ENCODE results near the gene RNF166. TPM values are rescaled to one million over a fixed set of nuclear protein-coding genes. Genes with fewer than 3 reads are reported as not detected.
A peak's percentile ranks its signal among the peaks of the same experiment; 100 is the strongest.

RNF166 gene
- polyA plus RNA-seq, 1 experiment: 6.8 TPM

DNA sequence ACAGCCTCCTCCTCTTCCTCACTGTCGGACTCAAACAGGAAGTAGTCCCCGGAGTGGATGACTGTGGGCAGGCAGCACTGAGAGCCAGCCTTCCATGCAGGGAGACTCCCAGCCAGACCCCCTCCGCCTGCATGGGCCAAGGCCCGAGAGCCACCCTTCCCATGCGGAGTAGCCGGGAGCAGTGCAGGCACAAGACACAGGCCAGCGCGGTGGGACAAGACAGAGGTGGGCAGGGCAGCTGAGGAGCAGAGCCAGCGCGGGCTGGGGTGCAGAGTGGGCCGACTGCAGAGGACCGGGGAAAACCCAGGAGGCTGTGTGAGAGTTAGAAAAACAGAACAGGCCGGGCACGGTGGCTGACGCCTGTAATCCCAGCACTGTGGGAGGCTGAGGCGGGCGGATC, 17.7 kb upstream of the RNF166 start:
- H3K4me3 ChIP-seq (ENCODE audit: low read depth, low read length): no peak overlapping the region
- POLR2A ChIA-PET: no interaction called here
- TF ChIP-seq, protein P1, sequence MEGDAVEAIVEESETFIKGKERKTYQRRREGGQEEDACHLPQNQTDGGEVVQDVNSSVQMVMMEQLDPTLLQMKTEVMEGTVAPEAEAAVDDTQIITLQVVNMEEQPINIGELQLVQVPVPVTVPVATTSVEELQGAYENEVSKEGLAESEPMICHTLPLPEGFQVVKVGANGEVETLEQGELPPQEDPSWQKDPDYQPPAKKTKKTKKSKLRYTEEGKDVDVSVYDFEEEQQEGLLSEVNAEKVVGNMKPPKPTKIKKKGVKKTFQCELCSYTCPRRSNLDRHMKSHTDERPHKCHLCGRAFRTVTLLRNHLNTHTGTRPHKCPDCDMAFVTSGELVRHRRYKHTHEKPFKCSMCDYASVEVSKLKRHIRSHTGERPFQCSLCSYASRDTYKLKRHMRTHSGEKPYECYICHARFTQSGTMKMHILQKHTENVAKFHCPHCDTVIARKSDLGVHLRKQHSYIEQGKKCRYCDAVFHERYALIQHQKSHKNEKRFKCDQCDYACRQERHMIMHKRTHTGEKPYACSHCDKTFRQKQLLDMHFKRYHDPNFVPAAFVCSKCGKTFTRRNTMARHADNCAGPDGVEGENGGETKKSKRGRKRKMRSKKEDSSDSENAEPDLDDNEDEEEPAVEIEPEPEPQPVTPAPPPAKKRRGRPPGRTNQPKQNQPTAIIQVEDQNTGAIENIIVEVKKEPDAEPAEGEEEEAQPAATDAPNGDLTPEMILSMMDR (IDR thresholded peaks at IDR 0.05; ENCODE audit: low read depth, low read length): no peak
- H3K27ac ChIP-seq (ENCODE audit: low read depth, low read length): peak overlapping the region; percentile 11
- H3K9me3 ChIP-seq (ENCODE audit: control insufficient read depth, insufficient read depth, low read length): no peaks in the 10 kb centered on the region; the same call in 1 of the 2 replicates
- DNase-seq (ENCODE audit: low read depth, low spot score): no peak
- CTCF ChIA-PET: no interaction called here
- no peaks in the 10 kb centered on the region for H3K27me3 ChIP-seq (ENCODE audit: control insufficient read depth, insufficient read depth, low read length)

DNA sequence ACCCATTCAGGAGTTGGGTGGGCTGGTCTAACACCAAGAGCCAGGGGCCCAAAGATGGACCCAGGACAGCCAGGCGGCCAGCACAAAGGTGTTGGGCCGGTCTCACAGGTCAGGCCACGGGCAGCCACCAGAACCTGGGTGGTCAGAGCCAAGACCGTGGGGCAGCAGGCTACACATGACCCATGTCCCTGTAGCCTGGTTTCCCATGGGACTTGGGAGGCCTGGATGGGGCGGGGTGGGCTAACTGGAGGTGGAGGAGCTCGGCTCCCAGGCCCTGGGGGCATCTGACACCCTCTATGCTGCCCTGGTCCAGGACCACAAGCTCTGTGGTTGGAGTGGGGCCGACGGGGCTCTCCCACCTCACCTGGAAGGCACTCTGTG, 17.3 kb upstream of the RNF166 start:
- DNase-seq (ENCODE audit: low read depth, low spot score): no peak
- no peaks in the 10 kb centered on the region; the same call in 1 of the 2 replicates for H3K9me3 ChIP-seq (ENCODE audit: control insufficient read depth, insufficient read depth, low read length)
- TF ChIP-seq, protein P1 (IDR thresholded peaks at IDR 0.05; ENCODE audit: low read depth, low read length): no peak
- ChIA-PET CTCF (interaction anchor here (1.5 kb wide), 1 partner anchor 38 kb away, joined by 3 read pairs; no protein-coding TSS in a partner anchor), POLR2A (no interaction called here)
- no peak overlapping the region for H3K27ac ChIP-seq (ENCODE audit: low read depth, low read length)
- H3K27me3 ChIP-seq (ENCODE audit: control insufficient read depth, insufficient read depth, low read length): no peaks in the 10 kb centered on the region
- H3K4me3 ChIP-seq (ENCODE audit: low read depth, low read length): no peak overlapping the region

DNA sequence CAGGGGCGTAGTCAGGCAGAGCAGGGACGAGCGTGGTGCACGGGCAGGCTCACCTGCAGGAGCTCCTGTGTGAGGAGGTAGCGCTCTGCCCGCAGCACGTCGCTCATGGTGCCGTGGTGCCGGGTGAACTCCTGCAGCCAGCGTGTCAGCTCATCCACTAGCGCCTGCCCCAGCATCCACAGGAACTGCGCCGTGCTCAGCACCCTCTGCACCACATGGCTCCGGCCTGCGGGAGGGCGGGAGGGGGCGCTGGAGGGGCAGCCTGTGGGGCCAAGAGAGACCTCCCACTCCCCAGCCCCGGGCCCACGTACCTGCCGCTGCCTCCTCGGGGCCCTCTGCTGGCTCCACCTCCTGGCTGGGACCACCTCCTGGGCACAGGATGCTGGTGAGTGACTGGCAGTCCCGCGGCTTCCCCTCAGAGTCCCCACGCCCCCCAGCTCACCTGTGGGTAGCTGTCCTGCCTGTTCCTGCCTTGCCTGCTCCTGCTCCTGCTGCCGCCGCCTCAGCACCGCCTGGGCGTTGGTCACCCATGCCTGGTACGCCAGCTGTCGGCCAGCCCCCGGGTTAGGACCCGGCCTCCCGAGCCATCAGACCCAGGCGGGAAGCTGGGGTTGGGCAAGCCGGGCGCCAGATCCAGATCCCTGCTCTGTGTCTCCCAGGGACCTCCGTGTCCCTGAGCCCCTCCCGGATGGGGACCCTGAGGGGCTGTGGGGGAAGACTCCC, 16.7 kb upstream of the RNF166 start:
- CTCF ChIA-PET: interaction anchor here (0.6 to 1.5 kb wide), 3 partner anchors 15 to 38 kb away, joined by 3 to 6 read pairs (median 3); no protein-coding TSS in a partner anchor
- no peak for DNase-seq (ENCODE audit: low read depth, low spot score)
- Histone ChIP-seq H3K27me3 (ENCODE audit: control insufficient read depth, insufficient read depth, low read length) (no peaks in the 10 kb centered on the region), H3K27ac (ENCODE audit: low read depth, low read length) (no peak overlapping the region), H3K9me3 (ENCODE audit: control insufficient read depth, insufficient read depth, low read length) (no peaks in the 10 kb centered on the region; the same call in 1 of the 2 replicates), H3K4me3 (ENCODE audit: low read depth, low read length) (no peak overlapping the region)
- TF ChIP-seq, protein P1 (IDR thresholded peaks at IDR 0.05; ENCODE audit: low read depth, low read length): no peak
- POLR2A ChIA-PET: no interaction called here

DNA sequence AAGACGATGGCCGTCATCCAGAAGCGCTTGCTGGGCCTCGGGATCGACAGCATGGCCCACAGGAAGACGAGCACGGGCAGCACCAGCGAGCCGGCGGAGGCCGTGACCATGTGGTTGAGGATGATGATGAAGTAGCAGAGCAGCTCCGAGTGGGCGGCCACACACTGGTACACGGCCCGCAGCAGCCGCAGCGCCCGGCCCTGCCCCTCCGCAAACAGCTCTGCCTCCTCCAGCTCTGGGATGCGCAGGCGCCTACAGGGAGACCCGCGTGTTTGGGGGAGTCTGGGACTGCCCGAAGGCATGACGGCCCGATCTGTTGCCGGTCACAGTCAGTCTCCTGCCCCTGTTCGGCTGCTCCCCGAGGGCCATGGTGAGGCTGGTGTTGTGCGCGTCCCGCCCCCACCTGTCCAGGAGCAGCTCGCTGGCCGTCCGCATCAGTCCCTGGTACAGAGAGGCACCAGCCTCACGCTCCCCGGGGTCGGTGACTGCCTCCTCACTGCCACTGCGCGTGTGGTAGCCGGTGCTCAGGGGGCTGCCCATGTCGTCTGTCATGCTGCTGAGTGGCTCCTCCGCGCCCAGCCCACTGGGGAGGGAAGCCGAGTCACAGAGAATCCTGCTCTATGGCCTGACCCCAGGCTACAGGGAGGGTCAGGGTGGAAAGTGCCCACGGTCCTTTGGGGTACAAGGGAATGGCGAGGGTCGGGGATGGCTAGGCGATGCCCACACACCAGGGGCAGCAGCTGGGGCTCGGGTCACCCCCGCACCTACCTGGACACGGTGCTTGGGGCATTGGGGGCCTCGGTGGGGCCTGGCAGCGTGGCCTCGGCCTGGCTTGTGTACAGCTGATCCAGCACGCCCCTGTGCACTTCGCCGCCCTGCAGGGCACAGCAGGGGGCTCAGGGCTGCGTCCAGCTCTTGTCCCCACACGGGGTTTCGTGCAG, 15.9 kb upstream of the RNF166 start:
- Histone ChIP-seq H3K4me3 (ENCODE audit: low read depth, low read length) (no peak overlapping the region), H3K9me3 (ENCODE audit: control insufficient read depth, insufficient read depth, low read length) (no peaks in the 10 kb centered on the region; the same call in 1 of the 2 replicates), H3K27me3 (ENCODE audit: control insufficient read depth, insufficient read depth, low read length) (no peaks in the 10 kb centered on the region), H3K27ac (ENCODE audit: low read depth, low read length) (no peak overlapping the region)
- ChIA-PET POLR2A (no interaction called here), CTCF (interaction anchor here (0.6 to 1.5 kb wide), 3 partner anchors 16 to 37 kb away, joined by 3 to 6 read pairs (median 3); no protein-coding TSS in a partner anchor)
- DNase-seq (ENCODE audit: low read depth, low spot score): no peak
- TF ChIP-seq, protein P1 (IDR thresholded peaks at IDR 0.05; ENCODE audit: low read depth, low read length): no peak
